Left lung (tissue), 10 donors: Measurements from ENCODE around the gene HSPA1L. TPM values are rescaled to one million over a fixed set of nuclear protein-coding genes. Genes with fewer than 3 reads are reported as not detected.
"Not testable (repeated sequence)": the region's sequence is repeated elsewhere in the genome, so short reads cannot be mapped to it uniquely, and the experiment has no call there.

Source experiments
- ATAC-seq: fragments of 200-7000 bp; cut with Tn5 transposase; one replicate; pipeline ENCODE4 v1.9.1; 2020; ENCODE audit warnings: moderate library complexity
- DNase-seq, 4 donors: peaks; one replicate each; pipeline ENCODE4 v3.0.0-alpha.2; 2013 to 2020
- H3K27ac ChIP-seq, 2 donors: fragments of 200-600 bp; sonication (generic) in 1 of 2; one replicate each; pipeline versions ENCODE4 v1.5.0 to v1.8.0; 2020 to 2021
- H3K27me3 ChIP-seq, 2 donors: fragments of 200-600 bp; sonication (generic) in 1 of 2; one replicate each; pipeline versions ENCODE4 v1.5.0 to v1.8.0; 2020 to 2021
- H3K36me3 ChIP-seq, 2 donors: fragments of 200-600 bp; sonication (generic) in 1 of 2; one replicate each; pipeline versions ENCODE4 v1.5.0 to v1.8.0; 2020 to 2021
- H3K4me1 ChIP-seq, 2 donors: fragments of 200-600 bp; one replicate each; pipeline ENCODE4 v1.8.0; 2021
- H3K4me3 ChIP-seq, 2 donors: fragments of 200-600 bp; sonication (generic) in 1 of 2; one replicate each; pipeline versions ENCODE4 v1.5.0 to v1.8.0; 2020 to 2021; ENCODE audit warnings: mild to moderate bottlenecking in 1 of 2
- H3K9me3 ChIP-seq, 2 donors: fragments of 200-600 bp; sonication (generic) in 1 of 2; one replicate each; pipeline versions ENCODE4 v1.5.0 to v1.8.0; 2020 to 2021
- intact Hi-C, 2 donors: fragments of 100-400 bp; cut with DNase I; formaldehyde crosslinking; loops; one replicate each; pipeline versions ENCODE4 v1.11.2 to v1.14.2; 2022
- polyA plus RNA-seq, 6 donors: library from polyadenylated mRNA; unstranded; fragments of 120-200 nt; gene quantifications; one replicate each; pipeline ENCODE4 v1.2.1, GENCODE V29; 2013; ENCODE audit not compliant: insufficient read length in 6 of 6
- total RNA-seq, 2 donors: library from RNA; stranded (reverse); fragmentation: NEBNext Ultra II Directional; extraction: Animal tissue kit (Norgen Biotek cat#: 25700); gene quantifications; one replicate each; pipeline ENCODE4 v1.2.1, GENCODE V29; 2021
- TF ChIP-seq, protein P1 (sequence below), 2 donors: fragments of 200-600 bp; sonication (generic) in 1 of 2; IDR thresholded peaks; one replicate each; pipeline versions ENCODE4 v1.5.0 to v1.8.0; 2021; ENCODE audit warnings: antibody characterized with exemption in 2 of 2
- donor health status: DM: no; HTN: yes; CAD: no.
- donor health status: DM: no; HTN: no; CAD: no.

Gene HSPA1L
- total and polyA plus RNA-seq, 8 donors, result 0.99 to 4.4 (median 3.1) TPM

DNA sequence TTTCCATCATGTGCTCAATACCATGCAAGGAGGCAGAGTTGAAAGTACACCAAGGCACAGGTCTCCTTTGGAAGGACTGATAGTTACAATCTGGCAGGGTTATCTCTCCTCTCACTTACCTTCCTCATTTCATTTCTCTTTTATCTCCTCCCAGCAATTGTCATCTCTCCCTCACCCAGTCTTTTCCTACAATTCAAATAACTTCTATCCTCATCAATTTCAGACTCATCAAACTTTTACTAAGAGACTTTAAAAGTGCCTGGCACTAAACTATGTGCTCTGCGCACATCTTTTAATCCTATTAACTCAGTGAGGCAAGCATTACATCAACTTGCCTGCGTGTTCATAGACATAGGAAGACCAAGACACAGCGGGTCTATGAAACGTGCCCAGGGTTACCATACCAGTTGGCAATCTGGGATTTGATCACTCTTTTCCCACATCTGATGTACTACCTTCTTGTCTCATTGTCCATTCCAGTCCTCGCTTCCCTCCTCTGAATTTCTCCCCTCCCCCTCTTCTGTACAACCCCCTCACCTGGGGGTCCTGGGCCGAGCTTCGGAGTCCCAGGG lies 20.7 kb downstream of the HSPA1L start:
- TF ChIP-seq, protein P1, sequence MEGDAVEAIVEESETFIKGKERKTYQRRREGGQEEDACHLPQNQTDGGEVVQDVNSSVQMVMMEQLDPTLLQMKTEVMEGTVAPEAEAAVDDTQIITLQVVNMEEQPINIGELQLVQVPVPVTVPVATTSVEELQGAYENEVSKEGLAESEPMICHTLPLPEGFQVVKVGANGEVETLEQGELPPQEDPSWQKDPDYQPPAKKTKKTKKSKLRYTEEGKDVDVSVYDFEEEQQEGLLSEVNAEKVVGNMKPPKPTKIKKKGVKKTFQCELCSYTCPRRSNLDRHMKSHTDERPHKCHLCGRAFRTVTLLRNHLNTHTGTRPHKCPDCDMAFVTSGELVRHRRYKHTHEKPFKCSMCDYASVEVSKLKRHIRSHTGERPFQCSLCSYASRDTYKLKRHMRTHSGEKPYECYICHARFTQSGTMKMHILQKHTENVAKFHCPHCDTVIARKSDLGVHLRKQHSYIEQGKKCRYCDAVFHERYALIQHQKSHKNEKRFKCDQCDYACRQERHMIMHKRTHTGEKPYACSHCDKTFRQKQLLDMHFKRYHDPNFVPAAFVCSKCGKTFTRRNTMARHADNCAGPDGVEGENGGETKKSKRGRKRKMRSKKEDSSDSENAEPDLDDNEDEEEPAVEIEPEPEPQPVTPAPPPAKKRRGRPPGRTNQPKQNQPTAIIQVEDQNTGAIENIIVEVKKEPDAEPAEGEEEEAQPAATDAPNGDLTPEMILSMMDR (IDR thresholded peaks at IDR 0.05), result no peak
- DNase-seq (no peak), ATAC-seq (no peak)
- H3K9me3 ChIP-seq, result no peaks in the 10 kb centered on the region
- H3K4me1 ChIP-seq, result peaks cover 15 to 45% of the 10 kb centered on the region in 2 donors
- H3K27me3 ChIP-seq, result no peaks in the 10 kb centered on the region
- H3K27ac ChIP-seq, result peak overlapping the region; percentile 93 to 96
- H3K36me3 ChIP-seq, result peaks cover 0 to 42% of the 10 kb centered on the region in 2 donors
- intact Hi-C loops, result no loop called here
- peak overlapping the region; percentile 90 to 97 for H3K4me3 ChIP-seq

DNA sequence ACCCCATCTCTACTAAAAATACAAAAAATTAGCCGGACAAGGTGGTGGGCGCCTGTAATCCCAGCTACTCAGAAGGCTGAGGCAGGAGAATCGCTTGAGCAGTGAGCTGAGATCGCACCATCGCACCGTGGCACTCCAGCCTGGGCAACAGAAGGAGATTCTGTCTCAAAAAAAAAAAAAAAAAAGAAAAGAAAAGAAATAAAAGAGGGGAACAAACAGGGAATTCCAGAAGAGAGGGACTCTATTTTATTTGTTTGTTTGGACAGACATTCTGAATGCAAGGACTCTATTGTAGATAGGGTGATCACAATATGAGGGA lies 21.2 kb downstream of the HSPA1L start:
- H3K9me3 ChIP-seq, intact Hi-C loops, H3K27ac ChIP-seq, DNase-seq, H3K27me3 ChIP-seq, ATAC-seq: not testable (repeated sequence)
- Histone ChIP-seq H3K4me1 (peaks cover 15 to 45% of the 10 kb centered on the region in 2 donors), H3K4me3 (peak overlapping the region in 1 of 2 donors; percentile 90), H3K36me3 (peaks cover 0 to 47% of the 10 kb centered on the region in 2 donors)

DNA sequence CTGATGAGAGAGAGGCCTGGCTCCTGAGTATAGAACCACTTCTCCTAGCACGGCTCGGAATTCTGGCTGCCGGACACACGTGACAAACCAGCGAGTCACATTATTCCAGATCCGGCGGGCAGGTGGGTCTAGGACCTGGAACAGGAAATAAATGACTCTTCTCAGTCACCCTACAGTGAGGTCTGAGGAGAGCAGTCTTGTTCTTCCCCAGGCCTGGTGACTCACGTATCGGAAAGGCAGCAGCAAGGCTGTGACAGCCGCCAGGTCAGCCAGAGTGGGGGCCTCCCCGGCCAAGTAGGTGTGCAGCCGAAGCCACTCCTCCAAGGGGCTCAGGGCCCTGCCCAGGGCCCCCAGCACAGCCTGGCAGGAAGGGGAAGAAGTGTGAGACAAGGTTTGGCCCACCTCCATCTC lies 22.3 kb downstream of the HSPA1L start:
- H3K4me3 ChIP-seq, result no peak overlapping the region
- ATAC-seq (no peak), DNase-seq (peak in 1 of 4 donors; percentile 64)
- H3K27me3 ChIP-seq, result no peaks in the 10 kb centered on the region
- TF ChIP-seq, protein P1 (IDR thresholded peaks at IDR 0.05), result no peak
- peaks cover 15 to 42% of the 10 kb centered on the region in 2 donors for H3K4me1 ChIP-seq
- intact Hi-C loops, result no loop called here
- no peaks in the 10 kb centered on the region for H3K9me3 ChIP-seq
- H3K36me3 ChIP-seq, result peaks cover 0 to 56% of the 10 kb centered on the region in 2 donors
- H3K27ac ChIP-seq, result no peak overlapping the region

DNA sequence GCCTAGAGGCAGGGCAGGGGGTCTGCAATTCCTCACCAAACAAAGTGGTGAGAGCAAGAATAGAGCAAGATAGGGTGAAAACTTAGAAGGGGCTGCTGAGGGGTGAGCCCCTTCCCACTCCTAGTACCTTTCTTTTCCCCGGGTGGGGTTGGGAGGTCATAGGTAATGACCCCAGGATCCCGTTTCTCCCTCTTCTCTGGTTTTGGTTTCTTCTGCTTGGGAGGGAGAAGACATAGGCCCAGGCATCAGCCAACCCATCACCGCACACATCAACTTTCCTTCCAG lies 23.1 kb downstream of the HSPA1L start:
- intact Hi-C loops, result no loop called here
- TF ChIP-seq, protein P1 (IDR thresholded peaks at IDR 0.05), result no peak
- DNase-seq, result no peak
- Histone ChIP-seq H3K36me3 (peaks cover 0 to 54% of the 10 kb centered on the region in 2 donors), H3K4me3 (no peak overlapping the region), H3K27ac (no peak overlapping the region), H3K27me3 (no peaks in the 10 kb centered on the region), H3K9me3 (no peaks in the 10 kb centered on the region), H3K4me1 (peaks cover 15 to 37% of the 10 kb centered on the region in 2 donors)
- ATAC-seq, result no peak

DNA sequence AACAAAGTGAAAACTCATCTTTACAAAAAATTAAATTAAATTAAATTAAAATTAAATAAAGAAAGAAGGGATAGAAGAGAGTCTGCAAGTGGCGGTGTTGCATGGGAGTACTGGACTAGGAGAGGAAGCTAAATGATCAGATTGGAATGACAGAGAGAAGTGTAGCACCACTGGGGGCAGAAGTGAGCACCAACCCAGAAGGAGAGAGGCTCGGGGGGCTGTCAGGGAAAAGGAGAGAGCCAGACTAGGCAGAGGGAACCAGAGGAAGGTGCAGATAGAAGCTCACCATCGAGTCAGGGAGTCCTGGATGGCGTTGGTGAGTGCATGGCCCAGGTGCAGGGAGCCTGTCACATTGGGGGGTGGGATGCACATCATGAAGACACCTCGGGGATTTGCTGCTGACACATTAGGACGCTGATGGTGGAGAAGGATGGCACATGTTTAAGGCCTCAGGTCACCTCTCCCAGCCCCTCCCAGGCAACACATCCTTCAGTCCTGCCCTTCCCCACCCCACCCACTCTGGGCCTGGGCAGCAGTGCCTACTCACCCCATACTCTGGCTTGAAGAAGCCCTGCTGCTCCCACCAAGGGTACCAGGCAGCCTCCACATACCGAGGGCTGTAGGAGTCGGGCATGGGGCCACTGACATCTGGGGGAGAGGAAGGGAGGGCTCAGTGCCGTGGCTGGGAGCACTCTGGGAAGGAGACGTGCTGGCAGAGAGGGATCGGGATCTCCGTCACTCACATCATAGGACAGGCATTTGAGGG lies 23.6 kb downstream of the HSPA1L start:
- TF ChIP-seq, protein P1 (IDR thresholded peaks at IDR 0.05), result peak; percentile 25 to 37
- no peak for ATAC-seq
- peak in 2 of 4 donors; percentile 49 to 58 for DNase-seq
- H3K4me3 ChIP-seq, result no peak overlapping the region
- peaks cover 15 to 32% of the 10 kb centered on the region in 2 donors for H3K4me1 ChIP-seq
- intact Hi-C loops, result no loop called here
- H3K27ac ChIP-seq, result no peak overlapping the region
- H3K27me3 ChIP-seq, result no peaks in the 10 kb centered on the region
- no peaks in the 10 kb centered on the region for H3K9me3 ChIP-seq
- peaks cover 0 to 54% of the 10 kb centered on the region in 2 donors for H3K36me3 ChIP-seq
